ENCODE data around the gene TMEM167A. TPM values are rescaled to one million over a fixed set of nuclear protein-coding genes. Genes with fewer than 3 reads are reported as not detected.

TMEM167A gene
- total RNA-seq, 2 donors from 2014 or later = 30.8 to 44.9 TPM

DNA sequence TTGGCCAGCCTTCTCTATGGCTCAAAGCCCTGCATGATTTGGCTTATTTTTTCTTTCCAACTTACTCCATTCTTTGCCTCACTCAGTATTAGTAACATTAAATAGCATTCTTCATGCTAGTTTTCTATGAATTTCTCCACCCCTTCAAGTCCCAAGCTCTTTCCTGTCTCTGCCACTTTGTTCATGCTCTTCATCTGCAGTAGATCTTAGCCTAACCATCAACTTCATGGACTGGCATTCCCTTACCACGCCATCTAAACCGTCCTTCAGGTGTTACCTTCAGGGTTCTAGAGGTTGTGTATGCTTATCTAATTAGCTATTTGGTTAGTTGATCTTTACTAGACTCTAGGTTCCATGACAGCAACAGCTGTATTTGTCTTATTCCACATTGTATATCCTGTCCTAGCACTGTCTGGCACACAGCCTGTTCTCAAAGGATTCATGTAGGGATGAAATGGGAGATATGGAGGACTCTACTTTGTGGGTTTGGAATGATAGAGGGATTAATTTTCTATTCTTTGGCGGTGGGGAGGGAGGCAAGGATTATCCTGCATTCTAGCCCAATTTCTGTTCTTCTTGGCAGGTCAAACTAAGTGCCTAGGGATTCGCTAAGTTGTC lies 26.4 kb downstream of the TMEM167A start:
- no peaks in the 10 kb centered on the region for H3K36me3 ChIP-seq
- H3K4me3 ChIP-seq = no peak overlapping the region
- intact Hi-C loops (cut with DNase I) = no loop called here
- no peaks in the 10 kb centered on the region for H3K9me3 ChIP-seq
- no peak for TF ChIP-seq POLR2A (IDR thresholded peaks at IDR 0.05)
- TF ChIP-seq POLR2AphosphoS5 (IDR thresholded peaks at IDR 0.05) = no peak
- TF ChIP-seq, protein P1, sequence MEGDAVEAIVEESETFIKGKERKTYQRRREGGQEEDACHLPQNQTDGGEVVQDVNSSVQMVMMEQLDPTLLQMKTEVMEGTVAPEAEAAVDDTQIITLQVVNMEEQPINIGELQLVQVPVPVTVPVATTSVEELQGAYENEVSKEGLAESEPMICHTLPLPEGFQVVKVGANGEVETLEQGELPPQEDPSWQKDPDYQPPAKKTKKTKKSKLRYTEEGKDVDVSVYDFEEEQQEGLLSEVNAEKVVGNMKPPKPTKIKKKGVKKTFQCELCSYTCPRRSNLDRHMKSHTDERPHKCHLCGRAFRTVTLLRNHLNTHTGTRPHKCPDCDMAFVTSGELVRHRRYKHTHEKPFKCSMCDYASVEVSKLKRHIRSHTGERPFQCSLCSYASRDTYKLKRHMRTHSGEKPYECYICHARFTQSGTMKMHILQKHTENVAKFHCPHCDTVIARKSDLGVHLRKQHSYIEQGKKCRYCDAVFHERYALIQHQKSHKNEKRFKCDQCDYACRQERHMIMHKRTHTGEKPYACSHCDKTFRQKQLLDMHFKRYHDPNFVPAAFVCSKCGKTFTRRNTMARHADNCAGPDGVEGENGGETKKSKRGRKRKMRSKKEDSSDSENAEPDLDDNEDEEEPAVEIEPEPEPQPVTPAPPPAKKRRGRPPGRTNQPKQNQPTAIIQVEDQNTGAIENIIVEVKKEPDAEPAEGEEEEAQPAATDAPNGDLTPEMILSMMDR (IDR thresholded peaks at IDR 0.05) = no peak
- H3K27ac ChIP-seq = no peak overlapping the region
- H3K4me1 ChIP-seq (replicated peaks) = no peaks in the 10 kb centered on the region
- no peaks in the 10 kb centered on the region for H3K27me3 ChIP-seq (replicated peaks; ENCODE audit: insufficient read depth)
- no peak for DNase-seq (ENCODE audit: low spot score)
- WGBS = 86% methylated on average over 4 of the region's 4 CpGs

DNA sequence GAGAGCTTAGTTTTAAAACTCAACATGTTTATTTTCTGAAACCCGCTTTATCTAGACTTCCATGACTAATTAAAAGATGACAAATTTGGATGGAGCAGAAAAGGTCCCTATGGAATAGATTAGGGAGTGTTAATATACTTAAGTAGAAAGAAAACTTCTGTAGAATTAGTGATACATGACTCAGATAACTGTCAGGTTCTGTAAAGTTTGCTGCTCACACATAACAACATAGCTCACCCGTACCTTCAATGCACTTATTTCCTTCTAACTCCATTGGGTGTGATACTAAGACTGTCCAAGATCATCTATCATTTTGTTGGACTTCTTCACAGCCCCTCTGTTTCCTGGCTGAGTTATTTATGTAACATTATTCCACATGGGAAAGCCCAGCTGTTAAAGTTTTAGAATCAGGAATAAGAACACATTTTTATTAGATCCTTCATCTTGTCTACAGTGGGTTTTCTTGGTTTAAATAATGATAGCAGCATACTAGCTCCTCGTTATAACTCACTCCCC lies 27.8 kb downstream of the TMEM167A start:
- no peak for TF ChIP-seq POLR2A (IDR thresholded peaks at IDR 0.05)
- WGBS = 66% methylated on average over 3 of the region's 3 CpGs
- H3K36me3 ChIP-seq = no peaks in the 10 kb centered on the region

DNA sequence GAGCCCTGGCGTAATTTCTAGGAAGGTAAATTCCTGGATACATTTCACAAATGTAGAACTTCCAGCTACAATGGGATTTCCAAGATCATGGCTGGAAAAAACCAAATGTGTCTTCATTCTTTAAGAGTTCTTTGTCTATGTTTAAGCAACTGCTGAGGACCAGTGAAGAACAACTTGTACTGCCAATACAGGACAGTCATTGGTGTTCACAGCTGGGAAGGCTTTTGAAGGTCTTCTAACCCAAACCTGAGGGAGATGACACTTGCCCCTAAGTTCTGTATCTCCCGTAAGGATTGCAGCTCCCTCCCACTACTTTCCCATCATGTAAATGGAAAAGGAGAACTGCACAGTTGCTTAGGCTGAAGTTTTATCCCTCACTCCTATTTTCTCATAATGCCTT lies 28.4 kb downstream of the TMEM167A start:
- TF ChIP-seq, protein P1 (IDR thresholded peaks at IDR 0.05) = no peak
- TF ChIP-seq POLR2A (IDR thresholded peaks at IDR 0.05) (no peak), POLR2AphosphoS5 (IDR thresholded peaks at IDR 0.05) (no peak)
- no peak overlapping the region for H3K27ac ChIP-seq
- intact Hi-C loops (cut with DNase I) = no loop called here
- no peak for DNase-seq (ENCODE audit: low spot score)
- no peaks in the 10 kb centered on the region for H3K36me3 ChIP-seq
- 93% methylated on average over 2 of the region's 2 CpGs for whole genome bisulfite sequencing
- no peak overlapping the region for H3K4me3 ChIP-seq
- H3K4me1 ChIP-seq (replicated peaks) = no peaks in the 10 kb centered on the region
- no peaks in the 10 kb centered on the region for H3K9me3 ChIP-seq
- H3K27me3 ChIP-seq (replicated peaks; ENCODE audit: insufficient read depth) = no peaks in the 10 kb centered on the region

More for the DNA sequence above, 27.8 kb downstream of the TMEM167A start:
- intact Hi-C loops (cut with DNase I) = no loop called here
- Histone ChIP-seq H3K4me1 (replicated peaks) (no peaks in the 10 kb centered on the region), H3K9me3 (no peaks in the 10 kb centered on the region), H3K4me3 (no peak overlapping the region), H3K27ac (no peak overlapping the region), H3K27me3 (replicated peaks; ENCODE audit: insufficient read depth) (no peaks in the 10 kb centered on the region)
- DNase-seq (ENCODE audit: low spot score) = no peak

DNA sequence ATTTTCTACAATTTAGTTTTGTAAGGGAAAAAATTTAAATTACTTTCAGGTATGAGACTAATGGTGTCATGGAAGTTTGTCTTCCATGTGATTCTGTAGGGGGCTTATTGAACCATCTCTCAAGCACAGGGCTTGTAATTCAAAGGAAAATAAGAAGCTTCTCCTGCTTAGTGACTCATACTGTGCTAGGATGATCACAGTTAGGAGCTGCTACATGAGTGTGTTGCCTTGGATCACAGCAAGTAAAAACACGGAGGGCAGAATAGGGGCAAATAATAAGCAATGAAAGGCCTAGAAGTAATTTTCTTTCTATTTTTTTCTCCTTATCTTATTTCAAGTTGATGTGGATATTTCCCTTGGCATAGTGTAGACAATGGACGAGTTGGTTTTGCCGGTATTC lies 28.9 kb downstream of the TMEM167A start:
- intact Hi-C loops (cut with DNase I) = no loop called here
- H3K27me3 ChIP-seq (replicated peaks; ENCODE audit: insufficient read depth) = no peaks in the 10 kb centered on the region
- H3K9me3 ChIP-seq = no peaks in the 10 kb centered on the region
- TF ChIP-seq, protein P1 (IDR thresholded peaks at IDR 0.05) = no peak
- TF ChIP-seq POLR2AphosphoS5 (IDR thresholded peaks at IDR 0.05) = no peak
- TF ChIP-seq POLR2A (IDR thresholded peaks at IDR 0.05) = no peak
- no peaks in the 10 kb centered on the region for H3K36me3 ChIP-seq
- DNase-seq (ENCODE audit: low spot score) = no peak
- WGBS = 85% methylated on average over 3 of the region's 3 CpGs
- H3K4me3 ChIP-seq = no peak overlapping the region
- H3K27ac ChIP-seq = no peak overlapping the region
- H3K4me1 ChIP-seq (replicated peaks) = no peaks in the 10 kb centered on the region

DNA sequence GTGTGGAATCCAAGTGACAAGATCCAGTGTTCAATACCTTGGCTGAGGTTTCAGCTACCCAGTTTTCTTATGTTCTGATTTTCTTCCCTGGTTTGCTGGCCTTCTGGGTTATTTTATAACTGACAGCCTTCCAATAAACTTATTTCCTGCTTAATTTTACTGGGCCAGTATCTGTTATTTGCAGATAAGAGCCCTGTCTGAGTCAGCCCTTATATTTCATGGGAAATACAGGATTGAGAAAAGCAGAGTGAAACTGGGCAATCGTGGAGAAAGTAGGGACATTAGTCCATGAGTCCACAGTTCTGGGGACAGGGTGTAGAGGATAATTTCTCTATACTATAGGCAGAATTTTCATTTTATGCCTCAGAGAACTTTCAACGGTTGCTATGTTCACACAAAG lies 32.3 kb downstream of the TMEM167A start:
- Histone ChIP-seq H3K27ac (no peak overlapping the region), H3K27me3 (replicated peaks; ENCODE audit: insufficient read depth) (no peaks in the 10 kb centered on the region), H3K36me3 (no peaks in the 10 kb centered on the region), H3K9me3 (no peaks in the 10 kb centered on the region), H3K4me1 (replicated peaks) (no peaks in the 10 kb centered on the region), H3K4me3 (no peak overlapping the region)
- intact Hi-C loops (cut with DNase I) = no loop called here
- no peak for TF ChIP-seq POLR2A (IDR thresholded peaks at IDR 0.05)
- TF ChIP-seq, protein P1 (IDR thresholded peaks at IDR 0.05) = no peak
- no peak for TF ChIP-seq POLR2AphosphoS5 (IDR thresholded peaks at IDR 0.05)
- no peak for DNase-seq (ENCODE audit: low spot score)
- 65% methylated on average over 2 of the region's 2 CpGs for WGBS
